HL-60/S4 treated with phorbol 12-myristate 13-acetate at 8.2 ng/mL for 4 days and 3 days (cell line): Measurements from ENCODE around the gene OR5I1.
"Not testable (repeated sequence)": the region's sequence is repeated elsewhere in the genome, so short reads cannot be mapped to it uniquely, and the experiment has no call there.

Experiments
- in situ Hi-C: fragments of 300-500 bp; cut with MboI; formaldehyde crosslinking; loops from 2 replicates; pipeline ENCODE4 v1.15.0; 2022; ENCODE audit warnings: low sequenced_read_pairs

OR5I1 gene

DNA sequence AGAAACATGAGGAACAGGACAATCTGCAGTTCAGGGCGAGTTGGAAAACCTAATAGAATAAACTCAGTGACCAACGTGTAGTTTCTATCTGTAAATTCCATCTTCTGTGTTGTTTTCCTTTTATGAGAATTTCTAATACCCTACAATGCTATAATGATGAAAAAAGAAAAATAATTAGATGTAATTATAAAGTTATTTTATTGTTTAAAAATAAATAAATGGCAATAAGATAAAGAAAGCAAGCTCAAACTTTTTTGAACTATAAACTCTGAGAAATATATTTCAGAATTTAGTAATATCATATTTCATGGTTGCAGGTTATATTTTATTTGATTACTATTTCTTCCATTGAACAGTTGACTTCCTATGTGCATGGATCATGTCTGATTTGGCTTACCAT, at the start of gene OR5I1:
OR5I1 (minus strand) TSS at position 101 of the 400 bp plus-strand sequence; CDS start at position 101, 0 bp downstream.
- in situ Hi-C loops = no loop called here

DNA sequence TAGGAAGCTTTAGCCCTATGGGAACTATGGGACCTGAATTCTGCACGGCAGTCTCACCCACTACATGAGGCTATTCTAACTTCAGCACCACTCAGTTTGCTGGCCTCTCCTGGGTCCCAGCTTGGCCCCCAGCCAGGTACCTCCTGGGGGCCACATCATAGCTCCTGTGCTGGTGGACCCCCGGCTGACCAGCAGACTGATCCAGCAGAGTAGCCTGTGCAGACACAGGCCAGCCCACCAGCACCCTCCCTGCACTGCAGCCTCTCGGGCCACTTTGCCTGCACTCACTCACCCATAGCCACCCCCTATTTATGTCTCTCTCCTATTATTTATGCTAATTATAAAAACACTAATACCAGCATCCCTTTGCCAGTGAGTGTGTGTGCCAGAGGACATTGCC, 34.7 kb upstream of the OR5I1 start:
- in situ Hi-C loops = no loop called here

DNA sequence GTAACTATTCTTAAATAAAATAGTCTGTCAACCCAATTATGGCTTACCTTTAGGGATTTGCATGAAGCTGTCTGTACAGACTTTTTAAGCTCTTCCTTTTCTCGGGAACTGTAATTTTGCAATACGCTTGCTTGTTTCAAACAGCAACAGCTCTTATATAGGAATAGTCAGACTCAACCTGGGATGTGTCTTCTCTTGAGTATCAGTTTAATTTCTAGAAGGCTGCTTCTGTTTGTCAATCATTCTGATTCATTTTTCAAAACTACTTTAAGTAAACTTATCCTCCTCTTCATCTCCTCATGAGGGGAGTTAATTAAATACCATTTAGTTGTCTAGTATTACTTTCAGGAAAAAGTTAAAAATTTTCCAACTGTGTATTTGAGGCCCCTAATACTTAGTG, 33.6 kb upstream of the OR5I1 start, which contains the start of gene OR10AG1:
OR10AG1 (minus strand) TSS at position 101 of the 400 bp plus-strand sequence; CDS start at position 63, 38 bp downstream.
- in situ Hi-C loops = no loop called here

DNA sequence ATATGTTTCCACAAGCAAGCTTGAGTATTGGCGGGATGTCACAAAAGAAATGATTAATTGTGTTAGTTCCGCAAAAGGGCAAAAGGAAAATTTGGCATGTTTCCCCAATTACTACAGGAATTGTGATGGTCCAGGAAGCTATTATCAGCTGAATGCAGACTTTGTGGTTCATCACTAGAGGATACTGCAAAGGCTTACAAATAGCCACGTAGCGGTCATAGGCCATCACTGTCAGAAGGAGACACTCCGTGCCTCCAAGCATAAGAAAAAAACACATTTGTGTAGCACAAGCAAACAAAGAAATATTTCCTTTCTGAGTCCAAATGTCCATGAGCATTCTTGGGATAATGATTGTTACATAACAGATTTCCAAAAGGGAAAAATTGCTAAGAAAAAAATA, 31.7 kb upstream of the OR5I1 start:
- in situ Hi-C loops = no loop called here

DNA sequence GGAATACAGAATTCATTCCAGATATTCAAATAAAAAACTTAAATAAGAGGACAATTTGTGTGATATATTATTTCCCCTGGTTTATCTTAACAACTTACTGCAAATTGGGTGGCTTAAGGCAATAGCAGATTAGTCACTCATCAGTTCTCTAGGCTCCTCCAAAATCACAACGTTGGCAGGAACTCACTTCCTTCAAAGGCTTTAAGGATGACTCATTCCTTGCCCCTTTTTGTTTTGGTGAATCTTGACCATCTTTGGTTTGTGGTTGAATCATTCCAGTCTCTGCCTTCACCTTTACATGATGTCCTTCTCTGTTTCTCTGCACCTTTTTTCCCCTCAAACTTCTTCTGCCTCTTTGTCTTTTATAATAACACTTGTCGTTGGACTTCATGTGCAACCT, 30.2 kb upstream of the OR5I1 start:
- in situ Hi-C loops = no loop called here

DNA sequence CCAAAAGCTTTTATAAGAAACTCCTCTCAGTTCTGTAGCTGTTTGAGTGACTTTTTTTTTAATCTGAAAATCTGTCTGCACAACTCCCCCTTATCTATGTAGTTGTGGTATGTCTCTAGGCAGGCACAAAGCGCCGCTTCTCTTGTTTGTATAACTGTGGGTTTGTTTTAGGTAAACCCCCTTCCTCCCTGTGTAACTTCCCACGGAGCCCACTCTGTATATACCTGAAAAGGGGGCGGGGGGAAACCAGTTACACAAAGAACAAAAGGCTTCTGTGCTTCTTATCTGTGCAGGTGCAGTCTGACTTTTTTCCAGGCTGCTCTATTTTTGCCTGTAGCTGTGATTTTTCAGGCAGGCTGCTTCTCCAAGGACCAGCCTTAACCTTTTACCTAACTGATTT, 20.3 kb upstream of the OR5I1 start:
- in situ Hi-C loops = no loop called here

DNA sequence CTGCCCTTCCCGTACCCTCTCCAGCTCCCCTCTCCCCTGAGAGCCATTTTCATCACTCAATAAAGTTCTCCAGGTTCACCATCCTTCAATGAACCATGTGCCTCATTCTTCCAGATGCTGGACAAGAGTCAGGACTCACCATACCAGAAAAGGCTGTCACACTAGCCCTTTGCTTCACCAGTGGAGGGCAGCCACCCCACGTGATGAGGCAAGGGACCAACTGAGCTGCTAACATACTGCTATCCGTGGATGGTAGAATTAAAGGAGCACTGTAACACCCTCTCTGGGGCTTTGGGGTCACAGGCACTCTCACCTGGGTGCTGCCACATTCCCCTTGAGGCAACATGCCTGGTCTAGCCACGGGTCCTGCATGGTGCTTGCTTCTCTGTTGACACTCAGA, 13.1 kb upstream of the OR5I1 start:
- in situ Hi-C loops = no loop called here

DNA sequence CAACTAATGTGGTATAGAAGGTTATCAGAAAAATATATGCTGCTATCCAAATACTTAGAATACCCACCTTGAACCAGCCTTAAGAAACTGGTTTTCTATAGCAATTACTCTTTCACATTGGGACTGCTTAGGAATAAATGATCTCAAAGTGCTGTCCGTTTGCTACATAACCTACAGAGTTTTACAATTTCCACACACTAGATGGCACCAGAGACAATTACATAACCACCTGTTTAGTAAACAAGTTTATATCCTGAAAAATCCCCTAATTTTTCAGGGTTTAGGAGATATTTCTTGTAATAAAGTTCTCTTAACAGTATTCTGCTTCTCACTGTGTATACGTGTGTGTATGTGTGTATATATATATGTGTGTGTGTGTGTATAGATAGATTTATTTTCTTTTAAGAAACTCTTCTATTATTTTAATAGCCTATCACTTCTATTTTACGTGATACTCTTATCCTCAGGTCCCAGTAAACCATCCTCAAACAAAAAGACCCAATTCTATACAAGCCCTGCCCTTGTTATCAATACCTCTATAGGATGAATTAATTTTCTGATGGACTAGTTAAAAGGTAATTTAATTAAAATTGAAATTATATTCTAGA, 6.7 kb upstream of the OR5I1 start:
- in situ Hi-C loops = no loop called here

DNA sequence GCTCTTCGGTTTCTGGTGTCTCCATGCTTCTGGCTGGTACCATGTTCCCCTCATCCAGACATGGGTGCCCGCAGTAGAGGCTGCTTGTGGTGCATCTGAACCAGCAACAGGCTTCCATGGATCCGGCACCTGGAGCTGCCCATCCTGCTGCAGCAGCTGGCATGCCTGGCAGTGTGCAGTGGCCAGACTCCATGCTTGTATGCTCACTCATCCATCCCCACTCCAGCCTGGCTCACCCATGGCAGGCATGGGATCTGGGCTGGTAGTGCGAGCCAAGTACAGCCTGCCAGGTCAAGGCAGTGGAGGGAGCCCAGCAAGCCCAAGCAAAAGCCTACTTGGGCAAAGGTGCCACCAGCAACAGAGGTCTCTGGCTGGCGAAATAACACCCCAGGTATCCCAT, 15.7 kb downstream of the OR5I1 start:
- in situ Hi-C loops = no loop called here

DNA sequence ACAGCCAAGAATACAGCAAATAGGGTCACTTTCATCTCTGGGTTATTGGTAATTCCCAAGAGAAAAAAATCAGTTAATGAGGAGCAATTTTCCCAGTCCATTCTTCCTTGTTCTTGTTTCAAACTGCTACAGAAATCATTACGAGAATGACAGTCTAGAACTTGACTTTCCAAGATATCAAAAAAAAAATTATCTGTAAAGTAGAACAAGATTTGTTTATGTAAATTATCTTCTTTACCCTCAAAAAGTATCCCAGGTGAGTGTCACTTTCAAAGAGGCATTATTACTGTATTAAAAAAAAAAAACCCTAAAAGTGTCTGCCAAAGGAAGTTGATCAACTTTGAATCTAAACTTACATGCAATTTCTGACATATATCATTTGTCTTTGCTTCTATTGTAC, 21.7 kb downstream of the OR5I1 start, which contains the start of gene OR5W2:
OR5W2 (minus strand) TSS at position 101 of the 400 bp plus-strand sequence; CDS start at position 101, 0 bp downstream.
- in situ Hi-C loops = no loop called here

DNA sequence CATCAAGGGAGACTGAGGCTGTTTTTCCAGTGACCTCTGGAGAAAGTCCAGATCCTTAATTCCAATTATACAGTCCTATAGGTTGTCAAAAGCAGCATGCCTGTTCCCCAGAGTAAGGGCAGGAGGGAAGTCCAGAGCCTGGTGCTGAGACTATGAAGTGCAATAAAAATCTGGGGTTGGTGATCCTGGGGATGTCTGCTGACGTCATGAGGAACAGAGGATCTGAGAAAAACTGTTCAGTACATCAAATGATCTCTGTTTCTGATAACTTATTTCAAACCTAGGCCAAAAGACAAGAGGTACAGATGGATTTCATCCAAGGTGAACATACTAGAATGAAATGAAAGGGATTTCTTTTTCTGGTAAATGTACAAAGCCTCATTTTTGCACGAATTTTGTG, 33.9 kb downstream of the OR5I1 start:
- in situ Hi-C loops = no loop called here

DNA sequence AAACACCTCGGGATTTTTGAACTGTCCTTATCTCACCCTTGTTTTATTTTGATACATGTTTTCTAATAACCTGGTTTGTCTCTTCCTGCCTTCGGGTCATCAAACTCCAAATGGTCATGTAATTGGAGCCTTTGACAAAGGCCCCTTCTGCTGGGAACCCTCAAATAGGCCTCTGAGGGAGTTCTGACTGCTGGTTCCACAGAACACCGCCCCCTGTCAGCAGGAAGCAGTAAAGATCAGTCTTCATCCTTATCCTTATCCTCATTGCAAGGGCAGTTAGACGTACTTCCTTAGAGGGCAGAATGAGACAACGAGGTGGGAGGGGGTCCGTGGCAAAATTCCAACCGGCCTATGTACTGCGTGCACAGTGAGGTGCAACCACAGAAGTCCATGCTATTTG, 41.0 kb downstream of the OR5I1 start:
- in situ Hi-C loops = no loop called here

DNA sequence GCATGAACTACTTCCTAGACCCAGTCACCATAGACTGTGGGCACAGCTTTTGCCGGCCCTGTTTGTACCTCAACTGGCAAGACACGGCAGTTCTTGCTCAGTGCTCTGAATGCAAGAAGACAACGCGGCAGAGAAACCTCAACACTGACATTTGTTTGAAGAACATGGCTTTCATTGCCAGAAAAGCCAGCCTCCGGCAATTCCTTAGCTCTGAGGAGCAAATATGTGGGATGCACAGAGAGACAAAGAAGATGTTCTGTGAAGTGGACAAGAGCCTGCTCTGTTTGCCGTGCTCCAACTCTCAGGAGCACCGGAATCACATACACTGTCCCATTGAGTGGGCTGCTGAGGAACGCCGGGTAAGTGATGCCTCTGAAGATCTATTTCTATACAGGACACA, 50.7 kb downstream of the OR5I1 start:
- in situ Hi-C loops = not testable (repeated sequence)
